HG03575 (cell line): ENCODE results near the gene NTM.

Source experiments
- ATAC-seq: cut with Tn5 transposase; IDR thresholded peaks from one replicate; pipeline ENCODE4 v1.9.1; 2021; ENCODE audit not compliant: unreplicated experiment, insufficient number of reproducible peaks, low FRiP score; ENCODE audit errors: extremely low read depth

The NTM gene

GRCh38 chr11:132036746-132037466 lies 666.5 kb downstream of the NTM start:
- no peak for ATAC-seq

- ATAC-seq: no peak
These were observed 667.0 kb downstream of the NTM start for GRCh38 chr11:132037467-132037862.

GRCh38 chr11:132037956-132038355 lies 667.5 kb downstream of the NTM start:
- no peak for ATAC-seq

DNA sequence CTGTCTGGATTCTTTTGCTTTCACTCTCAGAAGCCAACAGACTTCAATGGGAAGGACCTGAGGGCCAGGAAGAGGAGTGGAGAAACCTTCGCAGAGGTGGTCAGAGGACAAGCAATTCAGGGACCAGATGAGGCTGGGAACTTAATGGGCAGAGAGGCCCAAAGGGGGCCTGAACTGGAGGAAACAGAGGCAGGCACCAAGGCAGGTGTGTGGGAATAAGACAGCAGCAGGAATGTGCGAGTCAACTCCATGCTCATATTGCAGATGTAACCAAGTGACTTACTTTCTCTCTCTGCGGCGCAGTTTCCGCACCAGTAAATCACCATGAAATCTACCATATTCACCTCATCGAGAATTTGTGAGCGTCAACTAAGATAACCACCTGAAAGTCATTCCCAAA lies 669.1 kb downstream of the NTM start:
- ATAC-seq: no peak

- ATAC-seq: no peak
These were observed 671.9 kb downstream of the NTM start for GRCh38 chr11:132042296-132042695.

DNA sequence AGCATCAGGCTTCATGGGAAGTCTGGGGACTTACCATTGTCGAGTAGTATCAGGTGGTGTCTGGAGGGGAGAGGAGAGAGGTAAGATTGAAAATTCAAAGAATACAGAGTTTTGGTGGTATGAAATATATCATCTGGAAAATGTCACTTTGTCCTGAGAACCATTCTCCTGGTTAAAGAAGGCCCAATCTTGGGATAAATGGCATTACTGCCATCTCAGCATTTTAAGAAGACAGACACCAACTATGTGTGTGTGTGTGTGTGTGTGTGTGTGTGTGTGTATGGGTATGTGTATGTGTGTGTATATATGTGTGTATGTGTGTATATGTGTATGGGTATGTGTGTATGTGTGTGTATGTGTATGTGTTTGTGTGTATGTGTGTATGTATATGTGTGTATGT lies 673.3 kb downstream of the NTM start:
- no peak for ATAC-seq

GRCh38 chr11:132045107-132045506 lies 674.7 kb downstream of the NTM start:
- ATAC-seq: no peak

- no peak for ATAC-seq
These were observed 676.0 kb downstream of the NTM start for GRCh38 chr11:132046288-132046865.

DNA sequence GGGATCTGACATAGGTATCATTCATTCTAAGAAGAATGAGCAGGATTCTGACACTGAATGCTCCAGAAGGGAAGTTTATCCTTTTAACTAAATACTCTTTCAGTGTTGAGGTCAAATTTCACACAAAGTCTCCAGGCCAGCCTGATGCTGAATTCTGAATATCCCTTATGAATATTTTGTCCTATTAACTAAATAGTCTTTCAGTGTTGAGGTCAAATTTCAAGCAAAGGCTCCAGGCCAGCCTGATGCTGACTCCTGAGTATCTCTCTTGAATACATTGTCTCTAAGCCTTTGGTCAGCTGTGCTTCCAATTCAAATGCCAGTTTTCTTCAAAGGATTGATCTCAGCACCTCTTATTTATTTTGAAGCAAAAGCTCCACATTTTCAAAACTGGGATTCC lies 676.8 kb downstream of the NTM start:
- ATAC-seq: no peak

DNA sequence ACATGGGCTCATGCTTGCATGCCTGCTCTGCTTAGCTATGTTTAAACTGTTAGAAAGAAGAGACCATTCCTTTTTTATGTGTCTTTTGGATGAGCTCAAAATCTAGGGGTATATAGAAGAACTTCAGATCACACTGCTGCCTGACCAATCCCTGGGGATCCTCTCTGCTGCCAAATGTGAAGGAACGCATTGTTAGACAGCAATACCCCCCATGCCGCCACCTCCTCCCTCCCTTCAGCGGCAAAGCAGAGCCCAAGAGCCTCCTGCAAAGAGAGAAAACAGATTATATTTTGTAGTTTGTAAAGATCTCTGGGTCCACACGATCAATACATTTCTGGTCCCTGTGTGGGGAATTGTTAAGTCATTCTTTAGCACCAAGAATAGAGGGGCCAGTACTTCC lies 677.6 kb downstream of the NTM start:
- no peak for ATAC-seq

GRCh38 chr11:132049205-132049604 lies 678.8 kb downstream of the NTM start:
- ATAC-seq: no peak

DNA sequence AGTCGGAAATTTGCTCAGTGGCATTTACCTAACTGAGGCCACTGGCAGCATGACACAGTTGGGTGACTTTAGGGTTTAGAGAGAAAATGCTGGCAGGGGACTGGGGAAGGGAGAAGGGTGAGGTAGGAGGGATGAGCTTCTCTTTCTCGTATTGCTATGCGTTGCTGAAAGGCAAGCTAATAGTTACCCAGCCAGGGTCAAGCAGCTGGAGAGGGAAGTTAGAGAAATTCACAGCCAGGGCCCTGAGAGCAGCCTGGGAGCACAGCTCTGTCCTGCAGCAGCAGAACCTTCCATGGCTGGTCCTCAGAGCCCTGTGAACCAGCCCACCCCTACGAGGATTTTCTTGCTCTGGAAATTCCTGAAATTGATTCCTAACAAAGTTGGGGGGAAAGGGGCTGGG lies 679.6 kb downstream of the NTM start:
- ATAC-seq: no peak

- ATAC-seq: no peak
These were observed 680.3 kb downstream of the NTM start for GRCh38 chr11:132050577-132051165.

DNA sequence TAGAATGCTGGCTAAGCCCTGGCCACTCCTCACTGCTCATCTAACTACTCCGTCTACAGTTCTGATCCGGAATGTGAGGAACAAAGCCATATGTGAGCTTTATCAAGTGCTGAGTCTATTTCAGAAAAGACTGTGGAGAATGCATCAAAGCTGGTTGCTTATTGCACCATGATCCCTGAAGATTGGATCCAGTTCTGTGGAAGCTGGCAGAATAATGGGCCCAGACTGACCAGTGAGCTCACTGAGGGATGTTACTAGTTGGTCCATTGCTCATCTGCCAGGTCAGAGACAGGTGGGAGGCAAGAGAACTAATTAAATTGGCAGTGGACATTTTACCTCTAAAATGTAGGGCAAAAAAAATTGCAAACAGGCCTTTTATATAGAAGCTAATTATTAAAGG lies 681.3 kb downstream of the NTM start:
- no peak for ATAC-seq

DNA sequence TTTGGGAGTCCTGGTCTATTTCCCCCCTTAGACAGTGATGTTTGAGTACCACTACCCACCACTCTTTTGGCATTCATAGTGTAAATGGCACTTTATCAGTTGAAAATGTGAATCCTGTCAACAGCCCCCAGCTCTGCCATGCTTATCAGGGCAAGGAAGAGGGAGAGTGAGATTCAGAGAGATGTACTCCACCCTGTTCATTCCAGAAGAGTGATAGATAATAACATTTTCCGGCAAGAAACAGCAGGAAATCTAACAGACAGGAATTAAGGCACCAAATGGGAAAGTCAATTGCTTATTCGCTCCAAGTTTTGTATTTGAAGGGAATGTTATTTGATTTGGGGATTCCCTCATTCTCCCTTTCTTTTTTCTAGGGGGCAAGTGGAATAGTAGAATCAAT lies 681.9 kb downstream of the NTM start:
- ATAC-seq: no peak

DNA sequence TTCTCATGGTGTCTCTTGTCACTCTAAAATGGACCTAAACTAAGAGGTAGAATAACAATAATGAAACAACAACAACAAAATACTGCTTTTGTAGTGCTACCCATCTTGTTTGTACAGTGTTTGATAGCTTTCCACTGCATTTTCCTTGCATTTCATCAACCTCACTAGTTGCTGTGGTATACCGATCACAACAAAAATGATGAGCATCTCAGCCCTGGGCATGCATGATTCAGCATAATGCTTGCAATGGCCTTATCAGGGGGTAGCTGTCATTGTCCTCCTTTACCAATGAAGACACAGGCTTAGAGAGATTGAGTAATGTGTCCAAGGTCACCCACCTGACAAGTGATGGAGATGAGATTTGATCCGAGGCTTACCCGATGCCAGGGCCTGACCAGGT lies 682.5 kb downstream of the NTM start:
- no peak for ATAC-seq

DNA sequence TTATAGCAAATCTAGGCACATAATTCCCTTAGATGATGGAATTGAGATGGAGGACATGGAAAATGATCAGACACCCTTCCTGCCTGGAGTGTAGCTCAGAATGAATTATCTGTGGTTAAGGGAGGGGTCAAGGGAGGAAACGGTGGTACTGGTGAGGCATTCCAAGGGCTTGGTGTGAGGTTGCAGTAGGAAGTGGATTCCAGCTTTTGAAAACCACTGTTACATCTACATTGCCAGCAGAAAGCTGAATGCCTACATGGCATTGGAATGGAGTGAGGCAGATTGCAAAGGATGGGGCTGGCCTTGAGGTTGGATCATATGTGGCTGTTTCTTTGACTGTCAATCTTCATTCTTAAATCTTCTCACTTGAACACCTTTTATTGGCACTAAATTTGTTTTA lies 684.4 kb downstream of the NTM start:
- no peak for ATAC-seq

- ATAC-seq: no peak
These were observed 684.9 kb downstream of the NTM start for GRCh38 chr11:132055296-132055695.

DNA sequence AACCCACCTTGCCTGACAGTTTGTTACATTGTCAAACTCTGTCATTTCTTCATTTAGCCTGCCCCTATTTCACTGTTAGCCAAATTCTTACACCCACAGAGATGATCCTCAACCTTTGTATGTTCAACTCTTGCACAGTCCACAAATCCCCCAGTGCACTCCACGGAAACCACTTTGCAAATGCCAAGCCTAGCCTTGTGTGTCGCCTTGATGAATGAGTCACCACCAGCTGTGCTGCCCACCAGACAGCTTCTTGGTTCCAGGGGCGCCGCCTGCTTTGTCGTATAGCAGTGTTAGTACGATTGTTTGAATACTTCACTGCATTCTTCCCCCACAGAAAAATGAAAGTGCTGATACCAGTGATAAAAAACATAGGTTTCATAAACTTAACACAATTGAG lies 686.3 kb downstream of the NTM start:
- ATAC-seq: no peak

DNA sequence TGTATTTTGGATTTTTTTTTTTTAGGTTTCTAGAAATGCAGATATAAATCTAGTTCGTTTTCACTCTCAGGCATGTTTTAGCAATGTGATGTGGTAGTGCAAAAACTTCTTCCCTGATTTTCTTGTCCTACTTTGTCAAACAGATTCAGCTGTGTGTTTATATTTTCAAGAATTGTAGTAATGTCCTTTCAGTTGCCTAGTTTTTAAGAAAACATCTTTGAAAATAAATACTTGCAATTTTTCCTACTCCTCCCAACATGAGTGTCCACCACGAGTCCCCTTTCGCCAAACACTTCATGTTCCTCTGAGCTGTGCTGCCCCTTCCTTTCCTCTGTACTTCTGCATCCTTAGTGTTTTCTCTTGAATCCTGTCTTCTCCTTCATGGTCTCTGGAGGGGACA lies 686.9 kb downstream of the NTM start:
- ATAC-seq: no peak
